Activated CD8-positive, alpha-beta memory T cell treated with anti-CD3 and anti-CD28 coated beads for 4 hours (primary cell): ENCODE data around the gene WHRN.

ENCODE experiments used
- DNase-seq, 2 donors: peaks; one replicate each; pipeline ENCODE4 v3.0.0-alpha.2; 2020; ENCODE audit warnings: low read depth in 2 of 2

WHRN gene

DNA sequence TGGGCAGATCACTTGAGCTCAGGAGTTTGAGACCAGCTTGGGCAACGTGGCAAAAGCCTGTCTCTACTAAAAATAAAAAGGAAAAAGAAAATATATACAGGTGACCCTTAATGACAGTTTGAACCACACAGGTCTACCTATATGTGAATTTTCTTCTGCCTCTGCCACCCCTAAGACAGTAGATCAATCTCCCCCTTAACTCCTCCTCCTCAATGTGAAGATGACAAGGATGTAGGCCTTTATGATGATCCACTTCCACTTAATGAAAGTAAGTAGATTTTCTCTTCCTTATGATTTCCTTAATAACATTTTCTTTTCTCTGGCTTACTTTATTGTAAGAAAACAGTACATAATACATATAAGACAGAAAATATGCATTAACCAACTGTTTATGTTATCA is 120.9 kb downstream of the WHRN start:
- DNase-seq: no peak

DNA sequence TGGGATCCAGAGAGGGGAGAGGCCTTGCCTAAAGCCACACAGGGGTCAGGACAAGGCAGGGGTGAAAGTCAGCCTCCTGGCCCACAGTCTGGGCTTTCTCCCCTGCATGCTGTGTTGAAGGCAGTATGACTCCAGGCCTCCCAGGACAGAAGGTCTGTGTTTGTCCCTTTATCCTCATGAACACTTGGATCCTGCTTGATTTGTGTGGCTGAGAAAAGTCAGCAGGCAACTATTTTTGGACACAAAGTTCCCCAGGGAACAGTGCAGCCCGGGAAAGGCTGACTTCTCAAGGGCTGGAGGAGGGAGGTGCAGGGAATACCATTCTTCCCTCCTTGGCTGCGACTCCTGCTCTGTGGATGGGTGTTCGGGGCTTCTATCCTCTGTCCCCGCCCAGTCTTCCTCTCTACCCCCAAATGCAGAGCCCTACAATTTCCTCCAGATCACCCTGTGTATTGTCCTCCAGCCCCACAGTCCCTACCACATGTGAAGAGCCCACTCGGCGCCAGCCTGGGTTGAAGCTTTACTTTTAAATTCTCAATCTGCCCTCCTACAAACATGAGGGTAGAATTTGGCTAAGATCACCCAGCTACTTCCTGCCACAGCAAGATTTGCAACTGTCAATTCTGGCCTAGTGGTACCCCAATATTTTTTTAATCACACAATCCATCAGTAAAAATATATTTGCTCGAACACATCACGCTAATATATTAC is 121.6 kb downstream of the WHRN start:
- no peak for DNase-seq

DNA sequence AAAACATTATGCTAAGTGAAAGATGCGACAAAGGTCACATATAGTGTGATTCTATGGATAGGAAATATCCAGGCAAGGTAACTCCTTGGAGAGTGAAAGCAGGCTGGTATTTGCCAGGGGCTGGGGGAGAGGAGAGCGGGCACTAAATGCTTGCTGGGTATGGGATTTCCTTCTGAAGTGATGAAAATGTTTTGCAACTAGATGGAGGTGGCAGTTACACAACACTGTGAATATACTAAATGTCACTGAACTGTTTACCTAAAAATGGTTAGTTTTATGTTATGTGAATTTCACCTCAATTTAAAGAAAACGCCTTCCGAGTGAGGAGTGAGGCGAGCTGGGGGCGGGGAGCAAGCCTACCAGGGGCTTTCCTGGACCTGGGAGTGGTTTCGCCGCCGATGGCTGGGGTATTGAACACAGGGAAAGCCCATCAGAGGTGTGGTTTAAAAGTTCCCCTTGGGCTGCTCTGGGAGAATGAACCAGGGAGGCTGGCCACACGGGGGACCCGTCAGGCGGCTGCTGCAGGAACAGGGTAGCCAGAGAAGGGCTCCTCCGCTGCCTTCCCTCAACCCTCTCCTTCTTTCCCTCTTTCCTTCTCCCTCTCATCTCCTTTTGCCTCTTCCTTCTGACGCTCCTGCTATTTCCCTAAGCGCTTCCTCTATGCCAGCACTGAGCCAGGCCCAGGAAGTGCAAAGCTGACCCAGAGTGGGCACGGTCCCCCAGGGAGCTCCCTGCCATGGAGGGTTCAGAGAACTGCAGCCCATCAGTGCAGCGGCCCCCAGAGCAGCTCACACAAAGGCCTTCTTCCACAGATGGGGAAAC is 122.4 kb downstream of the WHRN start:
- peak; percentile 38 to 60 for DNase-seq

DNA sequence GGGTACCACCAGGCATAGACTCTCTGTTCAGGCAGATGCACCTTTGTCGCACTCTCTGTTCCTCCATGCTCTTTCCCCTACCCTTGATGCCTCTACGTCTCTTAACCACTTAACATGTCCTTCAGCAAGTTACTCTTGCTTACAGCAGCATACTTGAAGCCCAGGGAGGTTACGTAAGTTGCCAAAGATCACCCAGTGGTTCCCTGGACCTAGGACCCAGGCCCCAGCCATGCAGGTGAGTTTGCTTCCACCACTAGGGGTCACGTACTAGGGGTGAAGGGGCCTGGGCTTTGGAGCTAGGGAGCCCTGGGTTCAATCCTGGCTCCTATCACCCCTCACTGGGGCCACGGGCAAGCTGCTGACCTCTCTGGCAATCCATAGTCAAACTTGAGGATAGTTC is 126.4 kb downstream of the WHRN start:
- no peak for DNase-seq

DNA sequence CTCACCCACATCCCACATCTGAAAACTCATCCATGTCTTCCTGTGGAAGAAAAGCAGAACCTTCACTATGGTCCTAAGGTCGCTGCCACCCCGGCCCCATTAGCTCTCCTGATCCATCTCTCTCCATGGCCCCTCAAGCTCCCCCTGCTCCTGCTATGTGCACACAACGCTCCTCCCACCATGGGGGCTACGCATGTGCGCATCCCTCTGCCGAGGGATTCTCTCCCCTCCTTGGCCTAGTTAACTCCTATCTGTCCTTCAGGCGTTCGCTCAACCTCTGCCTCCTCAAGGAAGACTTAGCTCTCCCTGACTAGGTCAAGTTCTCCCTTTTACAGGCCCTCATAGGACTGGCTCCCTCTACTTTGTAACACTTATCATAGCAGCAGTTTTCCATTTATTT is 127.3 kb downstream of the WHRN start:
- no peak for DNase-seq

DNA sequence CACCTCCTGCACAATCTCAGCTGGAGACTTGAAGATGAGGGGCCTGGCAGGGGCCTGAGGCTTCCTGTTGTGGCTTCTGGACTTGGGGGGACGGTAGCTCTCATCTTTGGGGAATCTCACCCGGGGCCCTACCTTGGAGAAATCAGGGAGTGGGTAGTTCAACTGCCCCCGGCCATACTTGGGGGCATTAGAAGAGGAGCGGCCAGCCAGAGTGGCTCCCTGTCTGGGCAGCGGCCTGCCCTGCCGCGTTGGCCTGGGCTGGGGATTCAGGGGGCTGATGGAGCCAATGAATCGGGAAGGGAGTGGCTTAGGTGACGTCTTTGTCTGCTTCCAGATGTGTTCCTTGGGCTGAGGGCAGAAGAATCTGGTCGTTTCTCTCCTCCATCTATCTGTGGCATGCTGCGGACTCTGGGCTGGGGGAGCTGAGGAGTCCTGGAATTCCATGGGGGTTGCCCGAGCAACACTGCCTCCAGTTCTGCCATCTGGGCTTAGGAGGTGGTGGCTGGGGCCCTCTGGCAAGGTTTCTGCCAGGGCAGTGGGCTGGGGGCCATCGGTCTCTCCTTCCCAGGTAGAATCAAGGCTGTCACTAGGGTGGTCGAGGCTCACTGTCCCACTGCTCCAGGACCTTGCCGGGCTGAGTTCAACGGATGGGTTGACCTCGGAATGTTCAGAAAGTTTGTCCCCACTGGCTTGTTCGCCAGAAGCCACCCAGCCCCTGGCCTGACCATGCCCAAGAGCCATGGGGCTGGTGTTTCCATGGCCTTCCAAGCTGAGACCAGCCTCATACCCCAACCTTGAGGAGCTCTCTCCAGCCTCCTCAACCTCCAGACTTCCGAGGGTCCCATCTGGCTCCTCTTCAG is 128.5 kb downstream of the WHRN start:
- DNase-seq: no peak

DNA sequence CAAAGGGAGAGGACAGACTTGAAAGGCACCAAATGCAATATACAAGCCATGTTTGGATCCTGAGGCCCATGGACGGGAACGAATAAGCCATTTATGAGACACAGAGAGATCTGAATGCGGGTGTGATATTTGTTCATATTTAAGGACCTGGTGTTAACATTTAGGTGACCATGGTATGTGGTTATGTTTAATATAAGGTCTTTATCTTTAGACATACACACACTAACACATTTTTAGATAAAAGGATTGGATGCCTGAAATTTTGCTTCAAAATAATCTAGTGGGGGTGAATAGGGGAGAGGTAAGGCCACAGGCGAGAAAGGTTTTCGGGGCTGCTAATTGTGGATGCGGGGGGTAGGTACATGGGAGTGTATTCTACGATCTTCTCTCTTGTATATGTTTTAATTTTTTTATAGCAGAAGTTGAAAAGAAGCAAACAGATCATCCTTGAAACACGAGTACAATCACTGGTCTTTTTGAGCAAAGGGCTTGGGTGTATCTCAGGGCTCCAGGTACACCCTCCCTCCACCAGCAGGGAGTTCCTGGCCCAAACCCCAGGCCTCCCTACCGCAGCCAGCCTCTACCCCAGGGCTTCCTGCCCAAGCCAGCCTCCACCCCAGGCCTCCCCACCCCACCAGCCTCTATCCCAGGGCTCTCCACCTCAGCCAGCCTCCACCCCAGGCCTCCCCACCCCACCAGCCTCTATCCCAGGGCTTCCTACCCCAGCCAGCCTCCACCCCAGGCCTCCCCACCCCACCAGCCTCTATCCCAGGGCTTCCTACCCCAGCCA is 129.7 kb downstream of the WHRN start:
- no peak for DNase-seq

DNA sequence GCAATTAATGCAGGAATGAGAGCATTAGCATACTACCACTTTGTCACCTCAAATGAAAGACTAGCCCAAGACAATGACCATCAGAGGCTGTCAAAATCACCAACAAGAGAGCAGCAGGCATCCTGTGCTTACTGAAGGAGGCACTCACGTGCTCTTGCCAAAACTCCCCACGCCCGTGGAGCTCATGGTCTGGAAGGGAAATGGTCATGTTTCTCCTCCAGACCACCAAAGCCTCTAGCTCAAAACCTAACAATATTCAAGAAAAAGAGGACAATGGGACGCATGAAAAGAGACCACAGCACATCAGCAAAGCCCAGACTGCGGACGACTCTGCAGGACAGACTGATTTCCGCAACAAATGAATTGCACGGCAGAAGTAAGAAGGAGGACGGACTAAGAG is 130.3 kb downstream of the WHRN start:
- no peak for DNase-seq

DNA sequence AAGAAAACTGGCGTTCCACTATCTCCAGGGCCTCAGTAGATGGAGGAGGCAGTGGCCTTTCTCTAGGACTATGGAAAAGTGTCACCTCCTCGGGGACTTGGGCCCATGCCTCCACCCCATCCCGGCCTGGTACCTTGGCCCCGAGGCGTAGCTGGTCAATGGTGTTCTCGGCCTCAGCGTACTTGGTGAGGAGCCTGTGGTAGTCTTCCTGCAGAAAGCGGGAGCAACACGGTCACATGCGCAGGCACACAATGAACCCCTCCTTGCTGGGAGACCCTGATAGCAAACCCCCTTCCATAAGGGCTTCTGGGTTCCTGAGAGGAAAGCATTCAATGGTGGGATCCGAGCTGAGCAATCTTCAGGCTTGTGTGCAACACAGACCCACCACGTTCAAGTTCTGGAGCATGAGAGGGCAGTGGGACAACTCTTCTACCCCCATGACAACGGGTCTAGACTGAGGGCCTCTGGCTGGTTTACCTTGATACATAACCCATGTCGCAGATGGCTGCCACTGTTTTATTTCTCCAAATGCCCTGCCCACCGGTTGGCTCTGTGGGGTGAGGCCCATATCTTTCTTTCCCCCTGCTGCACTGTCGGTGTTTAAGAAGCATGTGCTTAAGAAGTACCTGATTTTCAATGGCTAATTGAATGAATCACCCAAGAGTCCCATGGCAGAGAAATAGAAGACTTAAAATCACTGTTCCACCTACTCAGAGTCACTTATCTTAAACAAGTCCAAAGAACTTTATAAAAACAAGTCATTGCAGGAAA is 131.1 kb downstream of the WHRN start:
- no peak for DNase-seq

DNA sequence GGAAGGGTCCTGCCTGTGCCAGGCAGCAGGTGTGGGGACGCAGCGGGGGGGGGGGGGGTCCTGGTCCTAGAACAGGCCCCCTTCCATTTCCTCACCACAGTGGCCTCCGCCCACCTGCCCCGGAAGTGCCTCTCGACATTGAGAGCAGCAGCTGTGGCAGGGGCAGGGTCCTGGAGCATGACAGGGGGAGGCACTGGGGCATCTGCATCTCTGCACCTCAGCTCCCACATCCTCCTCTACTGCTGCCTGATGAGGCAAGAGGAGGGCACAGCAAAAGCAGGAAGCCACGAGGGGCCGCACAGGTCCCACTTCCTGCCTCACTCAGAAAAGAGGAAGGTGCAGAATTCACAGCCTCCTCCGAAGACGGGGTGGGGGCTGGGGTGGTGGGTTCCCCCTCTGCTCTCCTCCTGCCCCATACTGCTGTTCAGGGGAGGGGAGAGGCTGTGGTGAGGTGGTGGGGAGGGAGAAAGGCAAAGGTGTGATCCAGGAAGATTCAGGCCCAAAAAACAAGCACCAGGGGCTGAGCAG is 132.3 kb downstream of the WHRN start:
- peak; percentile 61 to 62 for DNase-seq

DNA sequence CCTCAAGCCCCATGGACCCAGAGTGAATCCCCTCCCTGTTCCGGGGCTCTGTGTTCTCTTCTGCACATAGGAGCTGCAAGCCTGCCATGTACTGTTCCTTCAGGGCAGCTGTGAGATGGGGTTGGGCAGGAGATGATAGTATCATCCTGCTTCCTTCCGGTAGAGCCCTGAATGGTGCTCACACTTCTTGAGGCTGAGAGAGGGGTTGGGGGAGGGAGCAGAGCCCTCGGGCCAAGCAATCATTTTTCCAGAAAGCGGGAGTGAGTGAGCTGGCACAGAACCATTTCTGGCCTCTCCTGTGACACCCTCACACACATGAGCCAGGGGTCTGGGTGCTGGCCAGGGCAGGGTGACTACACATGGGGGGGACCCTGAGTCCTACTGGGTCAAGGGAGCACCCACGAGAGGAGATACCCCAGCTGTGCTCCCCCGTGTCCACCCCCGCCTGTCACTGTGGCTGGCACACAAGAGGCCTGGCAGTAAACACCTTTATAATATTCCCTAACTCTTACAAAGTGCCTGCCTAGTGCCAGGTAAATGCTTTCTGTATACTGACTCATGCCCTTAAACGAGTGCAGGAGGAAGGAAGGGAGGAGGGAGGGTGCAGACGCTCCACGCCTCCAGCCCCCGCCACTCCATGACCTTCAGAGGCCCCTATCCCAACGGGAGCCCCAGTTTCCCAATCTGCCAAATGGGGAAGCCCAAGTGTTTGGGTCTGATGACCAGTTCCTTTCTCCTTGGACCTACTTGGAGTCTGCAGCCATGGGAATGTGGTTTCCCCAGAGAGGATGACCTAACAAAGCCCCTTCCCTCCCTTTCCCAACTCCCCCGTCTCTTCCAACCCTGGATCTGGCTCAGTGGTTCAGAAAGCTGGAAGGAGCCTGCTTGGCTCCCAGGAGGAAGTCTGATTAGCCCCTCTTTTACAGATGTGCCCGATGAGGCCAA is 133.0 kb downstream of the WHRN start:
- DNase-seq: no peak

DNA sequence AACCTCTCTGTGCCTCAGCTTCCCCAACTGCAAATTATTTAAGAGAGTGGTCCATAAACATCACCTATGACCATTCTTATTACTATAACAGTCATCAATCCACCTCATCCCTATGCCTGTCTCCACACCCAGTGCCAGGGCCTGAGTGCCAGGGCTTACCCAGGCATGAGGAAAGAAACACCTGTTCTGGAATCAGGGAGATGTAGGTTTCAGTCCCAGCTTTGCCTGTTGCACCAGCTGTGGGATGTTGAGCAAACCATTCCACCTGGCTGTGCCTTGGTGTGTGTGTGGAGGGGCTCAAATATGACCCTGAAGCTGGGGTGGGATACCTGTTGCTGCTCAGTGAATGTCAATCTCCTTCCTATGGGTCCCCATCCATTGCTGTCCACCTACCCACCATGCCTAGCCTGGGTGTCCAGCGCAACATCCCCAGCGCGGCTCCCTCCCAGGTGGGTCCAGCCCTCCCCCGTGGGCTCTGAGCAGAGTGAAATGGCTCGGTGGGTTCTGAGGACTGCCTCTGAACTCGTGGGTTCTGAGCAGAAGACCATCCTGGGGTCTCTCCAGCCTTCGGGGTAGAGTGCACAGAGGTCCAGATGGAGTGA is 133.8 kb downstream of the WHRN start:
- DNase-seq: no peak

DNA sequence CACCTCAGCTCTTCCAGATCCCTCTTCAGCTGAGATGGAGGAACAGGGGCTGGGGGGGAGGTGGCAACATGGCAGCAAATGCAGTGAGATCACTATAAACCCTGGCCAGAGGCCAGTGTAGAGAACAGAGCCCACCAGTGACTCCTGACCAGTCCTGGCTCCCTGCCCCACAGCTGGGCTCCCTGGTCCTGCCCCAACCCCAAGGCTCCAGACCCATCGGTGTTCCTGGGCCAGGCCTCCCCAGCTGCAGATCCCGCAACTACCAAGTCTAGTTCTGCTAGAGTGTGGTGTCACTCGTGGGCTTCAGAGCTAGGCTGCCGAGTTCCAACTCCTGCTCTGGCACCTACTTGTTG is 134.3 kb downstream of the WHRN start:
- no peak for DNase-seq

DNA sequence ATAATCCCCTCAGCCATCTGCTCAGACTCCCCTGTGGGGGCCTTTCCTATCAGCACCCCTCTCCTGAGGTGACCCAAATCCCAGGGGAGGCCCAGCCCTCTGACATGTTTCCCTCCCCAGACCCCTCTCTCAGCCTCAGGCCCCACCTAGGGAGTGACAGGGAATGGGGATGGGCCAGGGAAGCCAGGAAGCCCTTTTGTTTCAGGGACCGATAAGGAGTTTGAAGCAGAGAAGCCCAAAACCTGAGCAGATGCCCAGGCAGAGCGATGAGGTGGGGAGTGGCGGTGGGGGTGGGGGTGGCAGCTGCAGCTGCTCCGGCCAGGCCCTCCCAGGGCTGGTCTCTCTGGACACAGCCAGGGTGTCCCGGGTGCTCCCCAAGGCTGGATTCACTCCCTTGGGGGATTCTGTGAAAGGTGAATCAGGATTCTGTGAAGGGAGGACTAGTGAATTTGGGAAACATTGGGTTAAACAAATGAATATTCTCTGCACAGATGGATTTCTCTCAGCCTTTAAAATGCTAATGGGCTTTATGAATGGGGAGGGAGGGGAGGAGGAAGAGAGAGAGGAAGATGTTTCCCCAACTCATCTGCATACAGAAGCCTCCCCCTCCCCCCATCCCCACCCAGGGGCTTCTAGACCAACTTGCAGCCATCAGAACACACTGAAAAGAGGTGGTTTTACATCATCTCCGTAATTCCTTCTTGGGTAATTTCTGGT is 134.9 kb downstream of the WHRN start:
- no peak for DNase-seq

DNA sequence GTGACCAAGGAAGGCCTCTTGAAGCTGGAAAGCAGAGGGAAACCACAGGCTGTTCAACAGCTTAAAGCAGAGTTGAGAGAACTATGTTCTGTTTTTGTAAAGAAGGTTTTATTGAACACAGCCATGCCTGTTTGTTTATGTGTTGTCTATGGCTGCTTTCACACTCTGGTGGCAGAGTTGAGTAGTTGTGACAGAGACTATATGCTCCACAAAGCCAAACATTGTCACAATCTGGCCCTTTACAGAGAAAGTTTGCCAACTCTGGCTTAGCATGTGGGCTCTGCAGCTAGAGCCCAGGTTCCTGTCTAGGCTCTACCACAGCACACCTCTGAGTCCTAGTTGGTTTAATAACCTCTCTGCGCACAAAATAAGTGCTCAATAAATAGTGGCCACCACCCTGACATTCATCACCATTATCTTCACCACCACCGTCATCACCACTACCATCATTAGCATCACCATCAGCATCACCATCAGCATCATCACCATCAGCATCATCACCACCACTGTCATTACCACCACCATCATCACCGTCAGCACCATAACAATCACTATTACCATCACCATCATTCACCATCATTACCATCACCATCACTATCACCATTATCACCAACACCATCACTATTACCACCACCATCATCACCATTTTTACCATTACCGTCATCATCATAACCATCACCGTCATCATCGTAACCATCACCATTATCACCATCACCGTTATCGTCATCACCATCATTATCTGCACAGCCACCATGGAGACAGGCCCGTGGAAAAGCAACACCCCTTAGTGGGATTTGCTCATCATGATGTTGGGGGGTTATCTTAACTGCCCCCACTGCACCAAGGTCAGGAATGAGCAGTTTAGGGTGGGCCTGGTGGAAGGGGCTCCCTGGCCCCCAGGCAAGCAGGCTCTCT is 135.8 kb downstream of the WHRN start:
- no peak for DNase-seq

DNA sequence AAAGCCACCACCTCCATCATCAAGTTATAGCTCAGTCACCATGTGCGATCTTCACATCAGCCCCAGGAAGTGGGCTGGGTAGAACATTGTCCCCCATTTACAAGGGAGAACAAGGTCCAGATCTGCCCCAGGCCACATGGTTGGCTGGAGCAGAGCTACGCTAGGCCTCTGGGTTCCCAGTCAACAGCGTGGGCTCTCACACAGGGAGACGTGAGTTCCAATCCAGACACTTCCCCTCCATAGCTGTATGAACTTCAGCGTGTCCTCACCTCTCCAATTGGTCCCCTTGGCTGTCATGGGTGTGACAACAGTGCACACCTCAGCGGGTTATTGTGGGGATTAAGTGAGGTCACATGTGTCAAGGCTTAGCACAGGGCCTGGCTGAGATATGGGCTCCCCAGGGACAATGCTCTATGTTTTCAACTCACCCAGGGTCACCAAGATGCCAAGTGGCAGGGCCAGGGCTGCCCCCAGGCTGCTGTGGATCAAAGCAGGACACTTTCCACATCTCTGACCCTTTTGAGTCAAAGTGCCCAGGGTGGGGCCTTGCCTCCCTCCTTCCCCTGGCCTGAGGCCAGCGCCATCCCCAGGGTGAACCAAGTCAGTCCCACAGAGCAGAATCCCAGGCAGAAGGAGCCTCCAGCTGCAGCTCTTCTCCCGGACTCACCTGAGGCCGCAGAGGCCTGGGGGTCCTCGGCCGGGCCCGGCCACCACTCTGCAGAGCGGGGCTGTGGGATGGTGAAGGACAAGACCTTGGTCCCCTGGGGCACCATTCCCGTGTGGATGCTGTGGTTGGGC is 137.3 kb downstream of the WHRN start:
- DNase-seq: no peak

DNA sequence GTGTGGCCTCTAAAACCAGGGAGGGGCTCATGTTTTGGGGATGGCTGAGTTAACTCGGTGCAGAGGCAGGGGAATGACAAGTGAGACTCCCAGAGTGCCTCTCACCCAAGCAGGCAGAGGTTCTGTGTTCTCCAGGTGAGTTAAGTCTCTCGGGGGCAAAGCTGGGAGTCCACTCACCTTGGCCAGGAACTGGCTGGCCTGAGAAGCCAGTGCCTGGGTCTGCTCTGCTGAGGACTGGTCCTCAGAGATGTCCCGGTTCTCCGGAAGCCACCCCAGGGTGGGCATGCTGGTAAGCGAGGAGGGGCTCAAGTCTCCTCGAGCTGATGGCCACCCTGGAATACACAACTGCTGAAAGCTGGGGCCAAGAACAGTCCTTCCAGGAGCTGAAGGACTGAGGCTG is 137.9 kb downstream of the WHRN start:
- no peak for DNase-seq
